HL-60 (cell line): ENCODE measurements around the gene PAMR1.

Experiments
- DNase-seq, 2 experiments: peaks; one replicate each; pipeline ENCODE4 v3.0.0-alpha.2; 2010 to 2020; ENCODE audit warnings: low read depth in 1 of 2, low spot score in 1 of 2
- H3K27ac ChIP-seq: fragments of 250-450 bp; sonication (Bioruptor Pico); replicated peaks from 2 replicates; pipeline ENCODE4 v1.5.1; 2020; ENCODE audit warnings: mild to moderate bottlenecking, moderate library complexity
- H3K27me3 ChIP-seq: fragments of 250-450 bp; sonication (Bioruptor Pico); 2 replicates; pipeline ENCODE4 v1.5.1; 2021; ENCODE audit warnings: mild to moderate bottlenecking, moderate library complexity; ENCODE audit not compliant: insufficient read depth, poor library complexity, severe bottlenecking
- H3K4me3 ChIP-seq: replicated peaks from 2 replicates; pipeline ENCODE4 v1.5.1; 2011; ENCODE audit warnings: mild to moderate bottlenecking, control low read depth, low read length; ENCODE audit not compliant: insufficient read depth
- CTCF ChIP-seq: IDR thresholded peaks from one replicate; pipeline ENCODE4 v1.5.1; 2011; ENCODE audit warnings: low read length, control low read depth, inconsistent platforms; ENCODE audit not compliant: insufficient read depth
- GABPA ChIP-seq: IDR thresholded peaks from 2 replicates; pipeline ENCODE4 v1.6.1; 2012; ENCODE audit warnings: low read depth
- POLR2AphosphoS5 ChIP-seq: IDR thresholded peaks from 2 replicates; pipeline ENCODE4 v1.6.1; 2012; ENCODE audit warnings: low read depth
- REST ChIP-seq: IDR thresholded peaks from 2 replicates; pipeline ENCODE4 v1.6.1; 2012; ENCODE audit warnings: low read depth; ENCODE audit not compliant: insufficient replicate concordance
- SPI1 ChIP-seq: IDR thresholded peaks from 2 replicates; pipeline ENCODE4 v1.6.1; 2012; ENCODE audit warnings: low read depth, mild to moderate bottlenecking, borderline replicate concordance

The PAMR1 gene

GRCh38 chr11:35419830-35420333 is 105.5 kb downstream of the PAMR1 start:
- Histone ChIP-seq H3K27ac (no peak overlapping the region), H3K27me3 (peaks cover 72% of the 10 kb centered on the region), H3K4me3 (peak overlapping the region; percentile 39)
- no peak for DNase-seq
- TF ChIP-seq SPI1 (no peak), CTCF (no peak), POLR2AphosphoS5 (no peak), REST (no peak), GABPA (no peak)

- peak within 1 kb of the TSS; percentile 39 for H3K4me3 ChIP-seq
- peaks cover 76% of the 10 kb centered on the region for H3K27me3 ChIP-seq
- TF ChIP-seq GABPA (no peak), REST (no peak), CTCF (no peak), SPI1 (no peak), POLR2AphosphoS5 (no peak)
- no peak for DNase-seq
- H3K27ac ChIP-seq: no peak within 1 kb of the TSS
Observed at GRCh38 chr11:35419184-35419829, 106.1 kb downstream of the PAMR1 start, which contains the start of gene SLC1A2. SLC1A2 (minus strand) TSS chr11:35419558; CDS start chr11:35418966, 592 bp downstream.

GRCh38 chr11:35418282-35419183 is 106.9 kb downstream of the PAMR1 start:
- no peak overlapping the region for H3K27ac ChIP-seq
- TF ChIP-seq SPI1 (no peak), POLR2AphosphoS5 (no peak), REST (no peak), GABPA (no peak), CTCF (no peak)
- peaks cover 71% of the 10 kb centered on the region for H3K27me3 ChIP-seq
- peak overlapping the region; percentile 39 for H3K4me3 ChIP-seq
- DNase-seq: peak in 1 of 2 experiments; percentile 15
